Upper lobe of left lung (tissue), 4 donors: ENCODE data around the gene BAIAP2L2.

ENCODE experiments used
- CTCF ChIP-seq, 6 experiments: fragments of 450-650 bp in 4 of 6; fragments of 200-600 bp in 2 of 6; sonication (generic) in 2 of 6; IDR thresholded peaks; one replicate each; pipeline ENCODE4 v1.5.1; 2016 to 2019; ENCODE audit warnings: antibody characterized with exemption in 6 of 6
- EP300 ChIP-seq, 4 donors: sonication (generic); formaldehyde crosslinking; IDR thresholded peaks; one replicate each; pipeline ENCODE4 v1.5.1; 2017; ENCODE audit warnings: antibody characterized with exemption in 4 of 4, control low read depth in 2 of 4
- POLR2A ChIP-seq, 4 donors: fragments of 450-650 bp; IDR thresholded peaks; one replicate each; pipeline ENCODE4 v1.5.1; 2016 to 2017; ENCODE audit warnings: antibody characterized with exemption in 4 of 4, mild to moderate bottlenecking in 2 of 4
- POLR2AphosphoS5 ChIP-seq, 2 donors: sonication (generic); formaldehyde crosslinking; IDR thresholded peaks; one replicate each; pipeline ENCODE4 v1.5.1; 2017; ENCODE audit warnings: antibody characterized with exemption in 2 of 2

DNA sequence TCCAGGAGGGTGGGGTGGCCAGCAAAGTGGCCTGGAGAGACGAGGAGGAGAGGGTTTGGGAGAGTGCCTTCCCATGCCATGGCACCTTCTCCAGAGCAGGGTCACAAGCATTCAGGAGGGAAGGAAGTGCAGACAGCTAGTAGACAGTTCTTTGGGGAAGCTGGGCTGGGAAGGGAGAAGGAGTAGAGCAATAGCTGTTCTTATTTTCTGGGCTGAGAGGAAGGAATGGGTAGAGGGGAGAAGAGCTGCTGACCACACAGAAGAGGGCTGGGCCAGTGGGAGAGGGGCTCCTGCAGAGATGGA lies 68.0 kb downstream of the BAIAP2L2 start:
- TF ChIP-seq EP300 (IDR thresholded peaks at IDR 0.05): no peak
- no peak for TF ChIP-seq POLR2AphosphoS5 (IDR thresholded peaks at IDR 0.05)
- no peak for TF ChIP-seq CTCF (IDR thresholded peaks at IDR 0.05)
- TF ChIP-seq POLR2A (IDR thresholded peaks at IDR 0.05): no peak
